ENCODE data around the gene FIGNL2. TPM values are rescaled to one million over a fixed set of nuclear protein-coding genes. Genes with fewer than 3 reads are reported as not detected.
"Not testable (repeated sequence)": the region's sequence is repeated elsewhere in the genome, so short reads cannot be mapped to it uniquely, and the experiment has no call there.

The FIGNL2 gene
- total and polyA plus RNA-seq, 11 donors = 0.13 to 0.93 (median 0.35) TPM

DNA sequence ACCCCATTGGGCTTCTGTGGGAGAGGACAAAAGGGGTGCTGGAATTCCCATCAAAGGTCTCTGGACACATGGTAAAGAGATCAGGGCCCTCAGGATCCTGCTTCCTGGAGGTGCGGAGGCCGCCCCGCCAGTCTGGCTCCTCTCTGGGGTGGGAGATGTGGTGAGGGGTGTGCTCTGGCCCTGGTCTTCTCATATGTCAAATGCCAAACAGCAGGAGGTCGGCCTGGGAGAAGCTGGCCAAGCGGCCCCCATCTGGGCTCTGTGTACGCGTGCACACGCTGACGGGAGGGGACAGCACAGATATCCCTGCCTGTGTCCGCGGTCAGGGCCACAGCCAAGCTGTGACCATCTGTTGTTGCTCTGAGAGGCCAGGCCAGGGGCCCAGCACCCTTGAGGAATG is 14.1 kb downstream of the FIGNL2 start:
- Histone ChIP-seq H3K27ac (peak overlapping the region in 2 of 12 donors; percentile 13 to 37), H3K9me3 (no peaks in the 10 kb centered on the region), H3K4me1 (peaks cover 0 to 33% (median 15%) of the 10 kb centered on the region in 12 donors), H3K4me3 (no peak overlapping the region), H3K27me3 (peaks cover 0 to 17% (median 0%) of the 10 kb centered on the region in 9 donors), H3K36me3 (no peaks in the 10 kb centered on the region)
- TF ChIP-seq POLR2A (IDR thresholded peaks at IDR 0.05) (no peak), CTCF (IDR thresholded peaks at IDR 0.05) (no peak)
- ATAC-seq (peak in 1 of 4 donors; percentile 65), DNase-seq (no peak)
- intact Hi-C loops (cut with DNase I) = no loop called here
- 40 to 64% (median 55%) methylated on average over 11 of the region's 11 CpGs for WGBS, 4 donors

DNA sequence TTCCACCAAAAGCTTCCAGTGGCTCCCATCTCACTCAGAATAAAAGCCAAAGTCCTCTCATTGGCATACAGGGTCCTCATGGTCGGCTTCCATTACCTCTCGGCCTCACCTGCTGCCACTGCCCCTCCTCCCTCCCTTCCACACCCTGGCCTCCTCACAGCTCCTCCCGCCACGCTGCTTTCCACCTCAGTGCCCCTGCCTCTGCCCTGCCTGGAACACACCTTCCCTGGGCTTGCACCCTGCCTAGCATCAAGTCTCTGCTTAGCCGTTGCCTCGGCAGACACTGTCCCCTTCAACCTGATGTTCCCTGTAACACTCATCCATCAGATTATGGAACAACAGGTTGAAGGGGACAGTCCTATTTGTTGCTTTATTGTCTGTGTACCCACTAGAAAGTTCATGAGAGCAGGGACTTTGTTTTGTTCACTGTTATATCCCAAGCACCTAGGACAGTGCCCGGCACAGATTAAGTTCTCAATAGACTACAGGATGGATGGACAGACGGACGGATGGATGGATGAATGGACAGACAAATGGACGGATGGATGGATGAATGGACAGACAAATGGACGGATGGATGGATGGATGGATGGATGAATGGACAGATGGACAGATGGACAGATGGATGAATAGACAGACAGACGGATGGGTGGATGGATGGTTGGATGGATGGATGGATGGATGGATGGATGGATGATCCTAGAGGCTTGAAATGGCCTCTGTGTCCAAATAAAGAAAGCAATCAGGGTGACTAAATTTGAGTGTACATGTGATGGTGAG is 14.9 kb downstream of the FIGNL2 start:
- H3K27ac ChIP-seq = no peak overlapping the region
- 66 to 84% (median 77%) methylated on average over 12 of the region's 12 CpGs for WGBS, 4 donors
- peaks cover 0 to 28% (median 9%) of the 10 kb centered on the region in 12 donors for H3K4me1 ChIP-seq
- ATAC-seq (no peak), DNase-seq (no peak)
- H3K36me3 ChIP-seq = no peaks in the 10 kb centered on the region
- intact Hi-C loops (cut with DNase I) = no loop called here
- H3K27me3 ChIP-seq = peaks cover 0 to 17% (median 0%) of the 10 kb centered on the region in 9 donors
- H3K4me3 ChIP-seq = no peak overlapping the region
- TF ChIP-seq POLR2A (IDR thresholded peaks at IDR 0.05) (no peak), CTCF (IDR thresholded peaks at IDR 0.05) (no peak)
- no peaks in the 10 kb centered on the region for H3K9me3 ChIP-seq

DNA sequence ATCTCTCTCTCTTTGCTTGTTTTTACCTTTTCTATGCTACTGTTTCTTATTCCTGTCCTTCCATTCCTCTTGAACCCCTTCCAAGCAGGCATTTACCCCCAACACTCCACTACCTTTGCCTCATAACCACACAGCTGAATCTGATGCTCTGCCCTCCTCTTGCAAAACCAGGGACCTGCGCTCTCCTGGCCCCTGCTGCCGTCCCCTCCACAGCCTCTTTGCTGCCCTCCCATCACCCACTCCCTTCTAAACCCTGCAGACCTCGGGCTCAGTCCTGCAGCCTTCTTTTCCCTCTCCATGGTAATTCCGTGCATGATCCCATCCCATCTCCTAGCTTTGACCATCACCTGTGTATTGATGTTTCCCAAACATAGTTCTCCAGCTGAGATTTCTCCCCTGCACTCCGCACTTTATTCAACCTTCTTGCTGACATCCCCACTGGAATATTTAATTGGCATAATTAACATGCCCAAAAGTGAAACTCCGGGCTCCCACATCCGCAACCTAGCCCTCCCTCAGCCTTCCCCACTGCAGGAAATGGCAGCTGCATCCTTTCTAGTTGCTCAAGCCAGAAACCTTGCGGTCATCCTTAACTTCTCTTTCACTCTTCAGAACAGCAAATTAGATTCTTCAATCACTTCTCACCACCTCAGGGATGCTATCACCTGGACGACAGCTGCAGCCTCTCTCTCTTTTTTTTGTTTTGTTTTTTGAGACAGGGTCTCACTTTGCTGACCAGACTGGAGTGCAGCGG is 16.0 kb downstream of the FIGNL2 start:
- Histone ChIP-seq H3K9me3 (no peaks in the 10 kb centered on the region), H3K36me3 (no peaks in the 10 kb centered on the region), H3K4me1 (peaks cover 0 to 34% (median 4%) of the 10 kb centered on the region in 12 donors), H3K4me3 (peak overlapping the region in 1 of 12 donors; percentile 9), H3K27ac (no peak overlapping the region), H3K27me3 (peaks cover 0 to 17% (median 0%) of the 10 kb centered on the region in 9 donors)
- 39 to 45% (median 42%) methylated on average over 10 of the region's 10 CpGs for WGBS, 4 donors
- ATAC-seq = no peak
- DNase-seq = no peak
- no peak for TF ChIP-seq POLR2A (IDR thresholded peaks at IDR 0.05)
- TF ChIP-seq CTCF (IDR thresholded peaks at IDR 0.05) = no peak
- intact Hi-C loops (cut with DNase I) = no loop called here

DNA sequence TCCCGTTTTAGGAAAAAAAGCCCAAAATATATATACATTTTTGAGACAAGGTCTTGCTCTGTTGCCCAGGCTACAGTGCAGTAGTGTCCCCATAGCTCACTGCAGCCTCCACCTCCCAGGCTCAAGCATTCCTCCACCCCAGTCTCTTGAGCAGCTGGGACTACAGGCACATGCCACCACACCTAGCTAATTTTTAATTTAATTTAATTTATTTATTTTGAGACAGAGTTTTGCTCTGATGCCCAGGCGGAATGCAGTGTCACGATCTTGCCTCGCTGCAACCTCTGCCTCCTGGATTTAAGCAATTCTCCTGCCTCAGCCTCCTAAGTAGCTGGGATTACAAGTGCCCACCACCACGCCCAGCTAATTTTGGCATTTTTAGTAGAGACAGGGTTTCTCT is 16.7 kb downstream of the FIGNL2 start:
- Histone ChIP-seq H3K27me3 (peaks cover 0 to 17% (median 0%) of the 10 kb centered on the region in 9 donors), H3K4me1 (peaks cover 0 to 41% (median 5%) of the 10 kb centered on the region in 12 donors)
- H3K36me3 ChIP-seq; intact Hi-C loops (cut with DNase I); DNase-seq; ATAC-seq; H3K4me3 ChIP-seq; H3K27ac ChIP-seq; H3K9me3 ChIP-seq: not testable (repeated sequence)
- WGBS, 4 donors = 84 to 88% (median 86%) methylated on average over 5 of the region's 5 CpGs
